HUES48 (cell line): ENCODE measurements around the gene CD300LD.

Source experiments
- H3K27ac ChIP-seq: one replicate; pipeline ENCODE4 v1.7.0; 2013; ENCODE audit warnings: low read depth, low read length, inconsistent platforms
- H3K27me3 ChIP-seq: 2 replicates; pipeline ENCODE4 v1.6.1; 2013; ENCODE audit warnings: mild to moderate bottlenecking, low read length; ENCODE audit not compliant: control insufficient read depth, insufficient read depth
- H3K36me3 ChIP-seq: 2 replicates; pipeline ENCODE4 v1.6.1; 2013; ENCODE audit warnings: low read length; ENCODE audit not compliant: control insufficient read depth, insufficient read depth
- H3K4me1 ChIP-seq: 2 replicates; pipeline ENCODE4 v1.6.1; 2013; ENCODE audit warnings: mild to moderate bottlenecking, low read length; ENCODE audit not compliant: control insufficient read depth, insufficient read depth
- H3K4me3 ChIP-seq: 2 replicates; pipeline ENCODE4 v1.5.1; 2013; ENCODE audit warnings: mild to moderate bottlenecking, low read depth, low read length
- H3K9ac ChIP-seq: 2 replicates; pipeline ENCODE4 v1.6.1; 2013; ENCODE audit warnings: mild to moderate bottlenecking, low read depth, low read length, moderate library complexity
- H3K9me3 ChIP-seq: 2 replicates; pipeline ENCODE4 v1.6.1; 2013; ENCODE audit warnings: low read length; ENCODE audit not compliant: control insufficient read depth, insufficient read depth

The CD300LD gene

DNA sequence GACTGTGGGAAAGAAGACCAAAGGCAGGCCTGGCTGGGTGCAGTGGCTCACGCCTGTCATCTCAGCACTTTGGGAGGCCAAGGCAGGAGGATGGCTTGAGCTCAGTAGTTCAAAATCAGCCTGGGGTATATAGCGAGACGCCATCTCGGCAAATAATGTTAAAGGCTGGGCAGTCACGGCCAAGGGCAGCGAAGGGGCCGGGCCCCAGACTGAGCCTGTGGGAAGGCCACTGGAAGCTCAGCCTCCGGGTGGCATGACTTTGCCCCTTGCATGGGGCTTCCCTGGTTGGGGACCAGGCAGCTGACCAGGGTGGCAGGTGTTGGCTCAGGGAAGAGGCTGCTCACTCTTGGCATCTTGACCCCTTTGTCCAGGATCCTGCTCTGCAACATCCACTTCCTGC, 14.0 kb upstream of the CD300LD start:
- H3K9ac ChIP-seq = no peak overlapping the region
- no peaks in the 10 kb centered on the region; the same call in 1 of the 2 replicates for H3K27me3 ChIP-seq
- no peaks in the 10 kb centered on the region for H3K36me3 ChIP-seq
- H3K9me3 ChIP-seq = no peaks in the 10 kb centered on the region
- H3K27ac ChIP-seq = no peak overlapping the region
- H3K4me3 ChIP-seq = no peak overlapping the region
- no peaks in the 10 kb centered on the region for H3K4me1 ChIP-seq

GRCh38 chr17:74605361-74605760, 13.3 kb upstream of the CD300LD start:
- Histone ChIP-seq H3K9me3 (no peaks in the 10 kb centered on the region), H3K36me3 (no peaks in the 10 kb centered on the region), H3K4me1 (no peaks in the 10 kb centered on the region), H3K9ac (no peak overlapping the region), H3K27me3 (no peaks in the 10 kb centered on the region; the same call in 1 of the 2 replicates), H3K4me3 (no peak overlapping the region), H3K27ac (no peak overlapping the region)

DNA sequence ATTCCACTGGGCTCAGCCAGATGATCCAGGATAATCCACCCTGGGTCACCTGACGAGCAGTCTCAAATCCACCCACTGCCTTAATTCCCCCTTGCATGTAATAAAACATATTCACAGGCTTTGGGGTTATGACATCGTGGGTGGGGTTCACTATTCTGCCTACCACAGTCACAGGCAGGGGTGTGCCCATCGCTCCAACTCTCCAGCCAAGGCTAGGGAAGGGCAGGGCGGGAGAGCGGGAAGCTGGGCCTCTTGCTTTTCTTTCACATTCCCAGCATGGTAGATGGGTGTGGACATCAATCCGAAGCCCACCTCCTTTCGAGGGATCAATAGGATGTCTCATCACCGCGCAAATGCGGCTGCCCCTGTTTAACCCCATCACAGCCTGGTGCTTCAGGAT, 12.7 kb upstream of the CD300LD start:
- Histone ChIP-seq H3K9me3 (no peaks in the 10 kb centered on the region), H3K27ac (no peak overlapping the region), H3K4me3 (no peak overlapping the region), H3K4me1 (no peaks in the 10 kb centered on the region), H3K36me3 (no peaks in the 10 kb centered on the region), H3K9ac (no peak overlapping the region), H3K27me3 (no peaks in the 10 kb centered on the region; the same call in 1 of the 2 replicates)

- Histone ChIP-seq H3K27ac (no peak overlapping the region), H3K4me3 (no peak overlapping the region), H3K36me3 (no peaks in the 10 kb centered on the region), H3K9ac (no peak overlapping the region), H3K4me1 (no peaks in the 10 kb centered on the region), H3K9me3 (no peaks in the 10 kb centered on the region), H3K27me3 (no peaks in the 10 kb centered on the region; the same call in none of the 2 replicates)
Measured at GRCh38 chr17:74604200-74604599, 12.1 kb upstream of the CD300LD start.

DNA sequence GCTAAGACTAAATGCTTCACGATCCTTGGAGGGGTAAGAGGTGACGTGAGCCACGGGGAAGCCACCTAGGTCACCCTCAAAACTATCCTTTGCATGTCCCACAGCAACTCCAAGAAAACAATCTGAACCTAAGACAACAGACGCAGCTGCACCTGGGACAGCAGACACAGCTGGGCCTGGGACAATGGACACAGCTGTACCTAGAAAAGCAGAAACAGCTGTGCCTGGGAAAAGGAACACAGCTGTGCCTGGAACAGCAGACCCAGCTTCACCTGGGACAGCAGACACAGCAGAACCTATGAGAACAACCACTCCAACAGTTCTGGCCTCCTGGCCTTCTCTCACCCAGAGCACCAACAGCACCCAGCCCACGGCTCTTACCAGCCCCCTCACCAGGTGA, 11.7 kb upstream of the CD300LD start:
- no peak overlapping the region for H3K27ac ChIP-seq
- no peaks in the 10 kb centered on the region for H3K9me3 ChIP-seq
- H3K27me3 ChIP-seq = no peaks in the 10 kb centered on the region; the same call in none of the 2 replicates
- no peak overlapping the region for H3K4me3 ChIP-seq
- no peaks in the 10 kb centered on the region for H3K36me3 ChIP-seq
- H3K9ac ChIP-seq = no peak overlapping the region
- 0 out of 2 replicates have a peak, but pooled peaks cover 3% of the 10 kb centered on the region for H3K4me1 ChIP-seq

GRCh38 chr17:74603037-74603635, 11.1 kb upstream of the CD300LD start:
- H3K9ac ChIP-seq = no peak overlapping the region
- H3K4me3 ChIP-seq = no peak overlapping the region
- H3K27me3 ChIP-seq = no peaks in the 10 kb centered on the region; the same call in none of the 2 replicates
- no peaks in the 10 kb centered on the region for H3K36me3 ChIP-seq
- H3K27ac ChIP-seq = no peak overlapping the region
- 0 out of 2 replicates have a peak, but pooled peaks cover 8% of the 10 kb centered on the region for H3K4me1 ChIP-seq
- no peaks in the 10 kb centered on the region for H3K9me3 ChIP-seq

DNA sequence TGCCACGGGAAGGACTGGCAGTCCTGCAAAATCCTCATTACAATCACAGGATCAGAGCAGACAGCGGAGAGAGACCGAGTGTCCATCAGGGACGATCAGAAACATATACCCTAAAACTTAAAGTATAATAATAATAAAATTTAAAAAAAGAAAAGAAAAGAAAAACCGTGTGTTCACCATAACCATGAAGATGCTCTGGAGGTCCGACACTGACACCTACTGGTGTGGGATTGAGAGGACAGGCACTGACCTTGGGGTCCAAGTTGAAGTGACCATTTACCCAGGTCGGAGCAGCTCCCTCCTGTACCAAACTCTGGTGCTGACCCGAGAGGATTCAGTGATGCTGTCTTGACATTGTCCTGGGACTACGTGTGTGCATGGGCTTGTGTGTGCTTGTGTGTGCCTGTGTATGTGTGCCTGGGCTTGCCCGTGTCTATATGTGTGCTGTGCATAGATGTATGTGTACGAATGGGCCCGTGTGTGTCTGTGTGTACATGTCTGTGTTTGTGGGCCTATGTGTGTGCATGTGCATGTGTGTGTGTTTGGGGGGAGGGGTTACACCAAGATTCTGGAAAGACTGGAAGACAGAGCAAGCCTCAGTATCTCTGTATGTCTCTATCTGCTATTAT, 10.0 kb upstream of the CD300LD start:
- Histone ChIP-seq H3K4me3 (no peak overlapping the region), H3K27me3 (no peaks in the 10 kb centered on the region; the same call in 1 of the 2 replicates), H3K36me3 (no peaks in the 10 kb centered on the region), H3K9ac (no peak overlapping the region), H3K9me3 (no peaks in the 10 kb centered on the region), H3K27ac (no peak overlapping the region), H3K4me1 (0 out of 2 replicates have a peak, but pooled peaks cover 8% of the 10 kb centered on the region)

DNA sequence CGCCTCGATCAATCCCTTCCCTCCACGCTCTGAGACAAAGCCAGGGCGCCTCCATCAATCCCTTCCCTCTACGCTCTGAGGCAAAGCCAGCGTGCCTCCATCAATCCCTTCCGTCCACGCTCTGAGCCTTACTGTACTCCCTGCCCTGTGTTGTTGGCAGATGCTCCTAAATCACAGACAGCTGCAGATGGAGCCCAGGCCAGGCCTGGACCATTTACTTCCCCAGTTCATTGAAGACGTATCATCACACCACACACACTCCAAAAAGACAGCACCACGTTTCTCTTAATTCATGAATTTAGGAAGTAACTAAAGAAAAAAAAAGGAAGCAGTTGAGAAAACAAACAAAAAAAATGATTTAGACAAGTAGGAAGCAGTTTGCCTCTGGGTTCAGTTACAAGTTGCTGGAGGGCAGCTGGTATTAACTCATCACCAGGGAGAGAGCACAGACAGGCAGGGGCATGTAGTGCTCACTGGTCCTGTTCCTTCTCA, 7.4 kb upstream of the CD300LD start:
- H3K4me1 ChIP-seq = 0 out of 2 replicates have a peak, but pooled peaks cover 8% of the 10 kb centered on the region
- H3K27ac ChIP-seq = no peak overlapping the region
- no peaks in the 10 kb centered on the region for H3K9me3 ChIP-seq
- H3K9ac ChIP-seq = no peak overlapping the region
- no peak overlapping the region for H3K4me3 ChIP-seq
- no peaks in the 10 kb centered on the region; the same call in 1 of the 2 replicates for H3K27me3 ChIP-seq
- no peaks in the 10 kb centered on the region for H3K36me3 ChIP-seq

GRCh38 chr17:74599023-74599399, 6.9 kb upstream of the CD300LD start:
- Histone ChIP-seq H3K27me3 (no peaks in the 10 kb centered on the region; the same call in 1 of the 2 replicates), H3K9me3 (no peaks in the 10 kb centered on the region), H3K9ac (no peak overlapping the region), H3K27ac (no peak overlapping the region), H3K4me3 (no peak overlapping the region), H3K36me3 (no peaks in the 10 kb centered on the region), H3K4me1 (0 out of 2 replicates have a peak, but pooled peaks cover 8% of the 10 kb centered on the region)

DNA sequence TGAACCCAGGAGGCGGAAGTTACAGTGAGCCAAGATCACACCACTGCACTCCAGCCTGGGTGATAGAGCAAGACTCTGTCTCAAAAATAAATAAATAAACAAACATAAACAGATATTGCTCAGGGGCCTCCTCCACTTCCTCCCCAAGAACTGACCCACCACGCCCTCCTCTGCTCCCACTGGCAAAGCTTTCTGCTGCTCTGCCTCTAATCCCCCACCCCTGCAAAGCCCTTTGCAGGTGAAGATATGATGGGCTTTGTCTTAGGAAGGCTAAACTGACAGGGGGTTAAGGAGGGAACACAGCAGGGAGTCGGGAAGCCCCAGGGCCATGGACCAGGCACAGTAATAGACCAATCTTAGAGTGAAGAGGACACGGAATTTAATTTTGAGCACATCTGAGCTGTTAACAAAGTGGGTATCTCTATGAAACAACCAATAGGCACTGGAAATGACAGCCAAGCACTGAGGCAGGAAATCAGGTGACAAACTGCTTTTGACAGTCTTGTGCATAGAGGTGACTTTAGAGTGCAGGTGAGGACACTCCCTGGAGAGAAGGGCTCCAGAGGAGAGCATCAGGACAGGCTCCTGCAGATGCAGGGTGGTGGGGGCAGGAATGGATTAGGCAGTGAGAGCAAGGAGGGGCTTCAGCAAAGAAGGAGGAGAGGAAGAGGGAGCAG, 6.4 kb upstream of the CD300LD start:
- no peaks in the 10 kb centered on the region for H3K36me3 ChIP-seq
- H3K27ac ChIP-seq = no peak overlapping the region
- H3K9me3 ChIP-seq = no peaks in the 10 kb centered on the region
- H3K4me3 ChIP-seq = no peak overlapping the region
- H3K4me1 ChIP-seq = 0 out of 2 replicates have a peak, but pooled peaks cover 8% of the 10 kb centered on the region
- no peaks in the 10 kb centered on the region; the same call in 1 of the 2 replicates for H3K27me3 ChIP-seq
- H3K9ac ChIP-seq = no peak overlapping the region
